RPMI8226 (cell line): ENCODE data around the gene MBD2.
"Not testable (repeated sequence)": the region's sequence is repeated elsewhere in the genome, so short reads cannot be mapped to it uniquely, and the experiment has no call there.

Experiments used
- DNase-seq: peaks from one replicate; pipeline ENCODE4 v3.0.0-alpha.2; 2015

MBD2 gene

GRCh38 chr18:54224379-54225014, at the start of gene MBD2:
Gene MBD2 (minus strand): TSS chr18:54224669. CDS start chr18:54224559, 110 bp downstream.
- DNase-seq = peak; percentile 99

GRCh38 chr18:54269893-54270844, 45.7 kb upstream of the MBD2 start:
- peak; percentile 68 for DNase-seq

GRCh38 chr18:54268751-54269150, 44.3 kb upstream of the MBD2 start:
- no peak for DNase-seq

- DNase-seq = no peak
These were observed 43.2 kb upstream of the MBD2 start for GRCh38 chr18:54267701-54268100.

- DNase-seq = no peak
These were observed 39.5 kb upstream of the MBD2 start for GRCh38 chr18:54263904-54264336.

- DNase-seq = no peak
These were observed 37.4 kb upstream of the MBD2 start for GRCh38 chr18:54261894-54262293.

- no peak for DNase-seq
These were observed 36.1 kb upstream of the MBD2 start for GRCh38 chr18:54260396-54261072.

GRCh38 chr18:54257818-54258217, 33.3 kb upstream of the MBD2 start:
- DNase-seq = not testable (repeated sequence)

GRCh38 chr18:54257015-54257414, 32.5 kb upstream of the MBD2 start:
- no peak for DNase-seq

- DNase-seq = no peak
These were observed 30.7 kb upstream of the MBD2 start for GRCh38 chr18:54255141-54255540.

GRCh38 chr18:54254265-54254758, 29.8 kb upstream of the MBD2 start:
- no peak for DNase-seq

GRCh38 chr18:54251606-54252390, 27.3 kb upstream of the MBD2 start:
- DNase-seq = no peak

GRCh38 chr18:54250846-54251261, 26.4 kb upstream of the MBD2 start:
- no peak for DNase-seq

GRCh38 chr18:54247511-54248175, 23.2 kb upstream of the MBD2 start:
- no peak for DNase-seq

- no peak for DNase-seq
These were observed 17.9 kb upstream of the MBD2 start for GRCh38 chr18:54242327-54242726.

- DNase-seq = no peak
These were observed 17.0 kb upstream of the MBD2 start for GRCh38 chr18:54241483-54241882.

GRCh38 chr18:54240629-54241107, 16.2 kb upstream of the MBD2 start:
- DNase-seq = no peak

- no peak for DNase-seq
These were observed 15.1 kb upstream of the MBD2 start for GRCh38 chr18:54239601-54240000.

- DNase-seq = no peak
These were observed 14.6 kb upstream of the MBD2 start for GRCh38 chr18:54239091-54239490.

GRCh38 chr18:54238173-54238936, 13.9 kb upstream of the MBD2 start:
- DNase-seq = no peak

- no peak for DNase-seq
These were observed 11.4 kb upstream of the MBD2 start for GRCh38 chr18:54235871-54236270.
